Left kidney (tissue), 2 donors: ENCODE data around the gene TTC39B. TPM values are rescaled to one million over a fixed set of nuclear protein-coding genes. Genes with fewer than 3 reads are reported as not detected.
A peak's percentile ranks its signal among the peaks of the same experiment; 100 is the strongest.

ENCODE experiments used
- DNase-seq: peaks from one replicate; pipeline ENCODE4 v3.0.0-alpha.2; 2013
- polyA plus RNA-seq: library from polyadenylated mRNA; unstranded; fragments of 120-200 nt; gene quantifications from one replicate; pipeline ENCODE4 v1.2.1, GENCODE V29; 2013; ENCODE audit not compliant: insufficient read length

Gene TTC39B
- polyA plus RNA-seq, 1 donor: 11.9 TPM

- DNase-seq: no peak
Observed at GRCh38 chr9:15305470-15305869, 1.5 kb downstream of the TTC39B start.

DNA sequence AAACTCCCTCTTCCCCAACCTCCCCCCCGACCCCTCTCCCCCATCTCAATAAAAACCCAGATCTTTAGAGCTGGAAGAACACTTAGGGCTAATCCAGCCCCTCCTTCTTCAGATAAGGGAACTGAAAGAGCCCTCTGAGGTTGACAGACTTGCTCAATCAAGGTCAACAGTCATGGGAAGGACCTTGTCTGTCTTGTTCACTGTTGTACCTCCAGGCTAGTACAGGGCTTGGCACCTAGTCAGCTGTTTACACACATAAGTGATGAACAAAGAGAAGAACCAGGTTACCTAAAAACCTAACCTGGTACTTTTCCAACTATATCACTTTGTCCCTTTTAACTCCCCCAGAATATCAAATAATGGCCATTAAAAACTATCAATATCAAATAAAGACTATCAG, 2.4 kb downstream of the TTC39B start:
- DNase-seq: no peak

DNA sequence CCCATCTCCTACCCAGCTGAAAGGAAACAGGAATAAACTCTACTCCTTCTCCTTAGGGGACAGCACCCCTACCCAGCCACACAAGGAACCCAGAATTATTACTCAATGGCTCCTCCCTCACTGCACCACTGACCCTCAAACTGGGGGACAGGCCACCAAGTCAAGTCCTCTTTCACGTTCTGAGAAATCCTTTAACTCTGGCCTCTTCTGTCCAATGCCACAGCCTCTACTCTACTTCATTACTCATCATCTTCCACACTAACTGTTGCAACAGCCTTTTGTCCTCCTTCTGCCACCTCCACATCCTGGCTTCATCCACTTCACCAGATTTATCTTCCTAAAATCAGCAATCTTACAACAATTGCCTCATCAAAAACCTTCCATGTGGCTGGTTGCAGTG, 6.8 kb downstream of the TTC39B start:
- no peak for DNase-seq

GRCh38 chr9:15299374-15299939, 7.6 kb downstream of the TTC39B start:
- no peak for DNase-seq

DNA sequence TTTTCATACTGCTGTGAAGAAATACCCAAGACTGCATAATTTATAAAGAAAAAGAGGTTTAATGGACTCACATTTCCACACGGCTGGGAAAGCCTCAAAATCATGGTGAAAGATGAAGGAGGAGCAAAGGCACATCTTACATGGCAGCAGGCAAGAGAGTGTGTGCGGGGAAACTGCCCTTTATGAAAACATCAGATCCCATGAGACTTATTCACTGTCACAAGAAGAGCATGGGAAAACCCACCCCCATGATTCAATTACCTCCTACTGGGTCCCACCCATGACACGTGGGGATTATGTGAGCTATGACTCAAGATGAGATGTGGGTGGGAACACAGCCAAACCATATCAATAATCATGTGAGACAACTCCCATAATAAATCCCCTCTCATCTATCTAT, 8.7 kb downstream of the TTC39B start:
- DNase-seq: no peak

DNA sequence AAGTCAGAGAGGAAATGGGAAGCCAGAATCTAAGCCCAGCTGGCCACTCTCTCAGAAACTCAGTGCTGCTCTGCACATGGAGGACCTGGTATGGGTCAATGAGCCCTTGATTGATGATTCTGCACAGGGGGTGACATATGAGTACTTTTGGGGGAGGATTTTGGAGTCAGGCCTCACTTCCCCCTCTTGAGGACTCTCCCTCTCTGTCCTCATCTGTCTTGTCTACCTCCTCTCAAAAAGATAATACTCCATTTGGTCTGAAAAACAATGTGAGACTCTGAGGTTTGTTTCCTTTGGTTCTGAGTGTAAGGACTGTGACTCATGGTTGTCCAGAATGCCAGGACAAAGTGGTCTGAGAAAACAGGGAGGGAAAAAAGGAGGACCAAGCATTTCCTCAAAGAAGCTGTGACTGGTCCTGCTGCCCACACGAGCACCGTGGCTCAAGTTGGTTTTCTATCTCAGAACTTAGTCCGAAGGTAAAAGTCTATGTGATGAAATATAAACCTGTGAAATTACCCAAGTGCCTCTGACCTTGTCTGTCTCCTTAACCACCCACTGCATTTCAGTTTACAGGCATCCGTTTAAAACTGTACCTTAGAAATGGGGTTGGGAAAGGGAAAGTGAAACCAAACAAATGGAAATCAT, 11.1 kb downstream of the TTC39B start:
- peak; percentile 61 for DNase-seq

DNA sequence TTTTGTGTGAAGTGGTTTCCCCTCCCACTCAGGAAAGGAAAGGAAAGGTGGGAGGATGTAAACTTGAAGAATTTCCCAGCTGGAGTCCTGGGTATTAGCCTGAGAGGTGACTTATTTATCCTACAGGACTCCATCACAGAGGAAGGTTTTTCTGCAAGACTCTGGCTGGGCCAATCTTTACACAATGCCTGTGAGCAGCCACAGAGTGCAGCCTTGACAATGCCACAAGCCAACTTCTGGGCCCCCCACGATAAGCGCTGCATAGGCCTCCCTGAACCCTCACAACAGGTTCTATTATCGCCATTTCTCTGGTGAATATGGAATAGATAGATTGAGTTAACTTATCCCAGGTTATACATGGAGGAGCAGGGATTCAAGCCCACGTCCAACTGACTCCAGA, 12.4 kb downstream of the TTC39B start:
- no peak for DNase-seq

DNA sequence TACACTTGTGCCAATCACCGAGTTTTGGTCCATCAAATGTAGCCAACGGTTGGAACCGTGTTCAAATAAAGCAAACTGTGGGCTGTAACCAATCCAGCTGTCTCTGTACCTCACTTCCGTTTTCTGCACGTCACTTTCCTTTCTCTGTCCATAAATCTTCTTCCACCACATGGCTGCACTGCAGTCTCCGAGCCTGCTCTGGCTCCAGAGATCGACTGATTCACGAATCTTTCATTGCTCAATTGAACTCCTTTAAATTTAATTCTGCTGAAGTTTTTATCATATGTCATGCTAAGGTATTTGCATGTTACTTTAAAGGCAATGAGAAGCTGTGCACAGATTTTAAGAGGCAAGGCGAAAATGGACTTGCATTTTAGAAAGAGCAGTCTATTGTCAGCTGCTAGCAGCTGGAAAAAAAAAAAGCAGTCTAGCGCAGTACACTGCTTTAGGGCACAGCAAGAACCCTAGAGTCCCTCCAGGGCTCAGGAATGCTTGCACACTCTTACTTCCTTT, 13.2 kb downstream of the TTC39B start:
- peak; percentile 55 for DNase-seq

DNA sequence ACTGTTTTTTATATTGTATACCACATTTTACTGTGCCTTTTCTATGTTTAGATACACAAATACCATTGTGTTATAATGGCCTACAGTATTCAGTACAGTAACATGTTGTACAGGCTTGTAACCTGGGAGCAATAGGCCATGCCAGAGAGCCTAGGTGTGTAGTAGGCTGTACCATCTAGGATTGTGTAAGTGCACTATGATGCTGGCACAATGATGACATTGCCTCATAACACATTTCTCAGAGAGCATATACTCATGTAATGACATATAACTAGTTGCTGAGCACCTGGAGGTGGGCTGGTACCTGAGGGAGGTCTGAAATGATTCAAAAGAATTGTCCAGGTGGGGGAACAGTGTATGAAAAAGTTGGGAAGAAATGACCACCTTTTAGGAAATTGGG, 13.9 kb downstream of the TTC39B start:
- DNase-seq: no peak

GRCh38 chr9:15289603-15290002, 17.4 kb downstream of the TTC39B start:
- DNase-seq: no peak

GRCh38 chr9:15287309-15287708, 19.7 kb downstream of the TTC39B start:
- DNase-seq: no peak

DNA sequence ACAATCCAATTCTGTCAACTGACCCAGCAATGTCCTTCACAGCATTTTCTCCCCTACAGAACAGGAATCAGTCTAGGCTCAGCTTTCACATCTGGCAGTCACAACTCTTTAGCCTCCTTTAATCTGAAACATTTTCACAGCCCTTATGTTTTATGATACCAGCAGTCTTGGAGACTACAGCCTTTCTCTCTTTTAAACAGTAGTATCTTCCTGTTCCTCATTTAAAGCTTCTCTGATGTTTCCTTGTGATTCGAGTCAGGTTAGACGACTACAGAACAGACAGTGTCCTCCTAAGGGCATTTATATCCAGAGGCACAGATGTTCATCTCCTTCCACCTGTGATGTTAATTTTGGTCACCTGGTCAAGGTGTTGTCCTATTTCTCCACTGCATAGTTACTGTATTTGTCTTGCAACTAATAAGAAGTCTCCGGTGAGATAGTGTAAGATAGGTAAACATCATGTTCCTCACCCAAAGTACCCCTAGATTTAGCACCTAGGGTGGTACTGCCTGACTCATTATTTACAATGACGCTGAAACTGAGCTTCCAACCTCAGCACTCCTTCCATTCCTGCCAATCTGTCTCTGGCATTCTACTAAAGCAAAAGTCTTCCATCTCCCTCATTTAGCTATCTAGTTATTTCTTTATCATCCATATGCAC, 20.7 kb downstream of the TTC39B start:
- no peak for DNase-seq

- DNase-seq: no peak
Observed at GRCh38 chr9:15282567-15283285, 24.3 kb downstream of the TTC39B start.

DNA sequence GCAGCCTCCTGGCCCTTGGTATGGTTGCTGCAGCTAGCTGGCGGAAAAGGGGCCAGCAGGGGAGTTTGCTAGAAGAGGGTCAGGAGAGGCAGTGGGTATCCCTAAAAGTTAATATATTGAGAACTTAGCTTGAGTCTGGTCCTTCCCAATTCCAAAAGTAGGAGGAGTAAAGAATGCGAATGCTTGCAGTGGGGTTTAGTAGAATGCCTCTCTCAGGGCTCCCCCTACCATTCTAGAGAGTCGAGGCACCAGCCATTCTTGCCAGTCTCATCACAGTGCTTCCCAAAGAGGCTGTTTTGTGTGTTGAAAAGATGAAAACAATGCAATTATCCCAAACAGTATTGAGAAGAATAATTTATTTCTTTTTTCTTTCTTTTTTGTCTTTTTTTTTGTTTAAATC, 26.4 kb downstream of the TTC39B start:
- no peak for DNase-seq

- no peak for DNase-seq
Observed at GRCh38 chr9:15278839-15279238, 28.2 kb downstream of the TTC39B start.

- no peak for DNase-seq
Observed at GRCh38 chr9:15278091-15278687, 28.8 kb downstream of the TTC39B start.

GRCh38 chr9:15277400-15278090, 29.5 kb downstream of the TTC39B start:
- DNase-seq: peak; percentile 67

- DNase-seq: no peak
Observed at GRCh38 chr9:15276328-15276938, 30.6 kb downstream of the TTC39B start.

- no peak for DNase-seq
Observed at GRCh38 chr9:15274425-15274824, 32.6 kb downstream of the TTC39B start.

- no peak for DNase-seq
Observed at GRCh38 chr9:15272377-15272928, 34.6 kb downstream of the TTC39B start.

GRCh38 chr9:15271403-15271802, 35.6 kb downstream of the TTC39B start:
- no peak for DNase-seq
